ENCODE results near the gene GADD45GIP1. TPM values are rescaled to one million over a fixed set of nuclear protein-coding genes. Genes with fewer than 3 reads are reported as not detected.

Gene GADD45GIP1
- total RNA-seq: 70.1 and 88.1 TPM in 2 replicates

GRCh38 chr19:12956446-12957388 lies at the start of gene GADD45GIP1:
TSS of gene GADD45GIP1 (minus strand) at chr19:12957223. CDS start at chr19:12957212, 11 bp downstream.

DNA sequence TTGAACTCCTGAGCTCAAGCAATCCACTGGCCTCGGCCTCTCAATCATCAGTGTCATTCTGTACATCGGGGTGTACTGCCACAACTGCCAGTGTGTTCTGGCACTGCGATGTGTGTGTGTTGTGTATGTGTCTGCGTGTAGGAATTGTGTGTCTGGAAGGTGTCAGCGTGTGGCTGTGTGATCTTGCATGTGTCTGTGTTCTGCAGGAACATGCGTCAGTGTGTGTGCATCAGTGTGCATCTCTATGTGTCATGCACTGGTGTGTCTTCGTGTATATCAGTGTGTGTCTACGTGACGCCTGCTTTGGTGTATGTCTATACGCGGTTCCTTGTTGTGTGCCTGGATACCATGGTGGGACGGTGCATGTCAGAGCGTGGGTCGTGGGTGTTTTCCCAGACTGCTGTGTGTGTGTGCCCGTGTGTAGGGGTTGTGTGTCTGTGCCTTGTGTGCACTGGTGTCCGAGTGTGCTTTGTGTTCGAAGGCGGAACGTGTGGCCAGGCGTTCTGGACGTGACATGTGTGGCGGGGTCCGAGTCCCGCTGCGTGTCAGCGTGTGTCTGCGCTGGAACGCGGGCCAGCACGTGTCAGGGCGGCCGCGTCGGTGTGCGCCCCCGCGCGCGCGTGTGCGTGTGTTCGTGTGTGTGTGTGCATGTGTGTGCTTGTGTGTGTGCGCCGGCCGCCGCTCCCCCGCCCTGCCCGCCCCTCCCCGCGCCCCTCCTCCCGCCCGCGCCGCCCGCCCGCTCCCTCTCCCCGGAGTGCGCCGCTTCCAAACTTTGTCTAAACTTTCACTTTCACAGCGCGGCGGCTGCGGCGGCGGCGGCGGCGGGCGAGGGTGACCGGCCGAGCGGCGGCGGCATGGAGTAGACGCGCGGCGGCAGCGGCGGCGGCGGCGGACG lies 37.9 kb upstream of the GADD45GIP1 start, which contains the start of gene NFIX:
Gene NFIX (plus strand): TSS at position 775 of the 895 bp plus-strand sequence. CDS start 363 bp downstream, outside the sequence.

GRCh38 chr19:12969292-12969988 lies 12.4 kb upstream of the GADD45GIP1 start, which contains the start of gene DAND5:
TSS of gene DAND5 (plus strand) at chr19:12969576. CDS start at chr19:12969661, 85 bp downstream.

GRCh38 chr19:12945479-12946091 lies 11.4 kb downstream of the GADD45GIP1 start, which contains the start of gene RAD23A:
TSS of gene RAD23A (plus strand) at chr19:12945862. CDS start at chr19:12945949, 87 bp downstream.

DNA sequence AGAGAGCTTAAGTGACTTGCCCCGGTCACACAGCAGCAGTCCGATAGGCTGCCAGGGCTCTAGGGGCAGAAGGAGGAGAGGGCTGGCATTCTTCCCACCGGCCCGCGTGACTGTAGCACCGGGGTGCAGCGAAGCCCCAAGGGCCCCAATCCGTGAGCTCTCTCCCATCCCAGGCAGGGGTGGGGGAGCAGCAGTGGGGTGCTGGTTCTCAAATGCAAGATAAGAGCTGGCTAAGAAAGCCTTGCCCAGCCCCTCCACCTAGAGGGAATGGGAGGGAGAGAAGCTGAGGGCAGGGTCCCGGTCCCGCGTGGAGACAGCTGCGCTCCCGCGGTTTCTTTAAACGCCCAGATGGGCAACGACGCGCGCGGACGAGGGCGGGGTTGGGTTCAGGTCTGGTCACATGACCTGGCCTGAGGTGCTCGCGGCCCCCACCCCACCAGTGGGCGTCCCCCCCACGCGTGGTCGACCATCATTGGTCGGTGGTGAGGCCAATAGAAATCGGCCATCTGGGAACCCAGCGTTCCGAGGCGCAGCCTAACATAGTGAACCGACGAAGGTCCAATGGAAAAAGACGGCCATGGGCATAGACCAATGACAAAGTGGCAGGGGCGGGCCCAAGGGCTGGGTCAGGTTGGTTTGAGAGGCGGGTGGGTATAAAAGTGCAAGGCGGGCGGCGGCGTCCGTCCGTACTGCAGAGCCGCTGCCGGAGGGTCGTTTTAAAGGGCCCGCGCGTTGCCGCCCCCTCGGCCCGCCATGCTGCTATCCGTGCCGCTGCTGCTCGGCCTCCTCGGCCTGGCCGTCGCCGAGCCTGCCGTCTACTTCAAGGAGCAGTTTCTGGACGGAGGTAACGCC lies 18.9 kb downstream of the GADD45GIP1 start, which contains the start of gene CALR:
Gene CALR (plus strand): TSS at position 683 of the 852 bp plus-strand sequence. CDS start 71 bp downstream, at position 754.

DNA sequence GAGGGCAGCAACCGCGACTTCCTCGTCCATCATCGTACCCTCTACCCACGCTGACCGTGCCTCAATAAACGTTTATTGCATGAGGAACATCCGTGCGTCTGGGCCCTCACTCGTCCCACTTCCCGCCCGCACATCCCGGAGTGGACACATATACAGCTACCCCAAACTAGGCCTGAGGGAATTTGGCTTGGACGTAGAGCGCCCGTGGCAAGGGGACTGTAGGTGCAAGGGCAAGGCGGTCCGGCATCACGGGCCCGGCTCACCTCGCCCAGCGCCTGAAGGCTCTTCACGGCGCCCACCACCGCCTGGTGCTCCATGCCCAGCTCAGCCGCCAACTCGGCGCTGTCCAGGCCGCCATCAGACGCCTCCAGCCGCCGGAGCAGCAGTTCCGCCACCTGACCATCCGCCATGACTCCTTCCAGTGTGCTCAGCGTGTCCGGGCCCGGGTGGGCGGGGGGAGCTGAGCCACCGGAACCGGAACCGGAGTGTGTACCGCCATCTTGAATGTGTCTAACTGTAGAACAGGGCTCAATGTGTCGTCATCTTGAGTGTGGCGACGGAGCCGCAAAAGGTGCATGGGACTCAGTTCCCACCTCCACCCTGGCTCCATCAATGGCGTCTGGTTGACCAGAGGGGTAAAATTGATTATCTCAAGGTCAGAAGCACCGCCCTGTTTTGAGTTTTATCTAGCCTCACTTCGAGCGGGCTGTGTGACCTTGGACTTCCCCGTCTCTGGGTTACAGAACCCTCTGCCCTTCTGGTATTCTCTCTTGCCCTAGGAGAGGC lies 23.5 kb downstream of the GADD45GIP1 start, which contains the start of gene FARSA:
Gene FARSA (minus strand): TSS at position 425 of the 786 bp plus-strand sequence. CDS start 15 bp downstream, at position 410.

Other genes starting within 250 kb of the GADD45GIP1 start
- gene TNPO2, start 233.3 kb downstream of the GADD45GIP1 start, total RNA-seq: 15.9 and 22.0 TPM in 2 replicates
- gene TRIR, start 222.5 kb downstream of the GADD45GIP1 start, total RNA-seq: 357 and 460 TPM in 2 replicates
- gene GET3, start 219.7 kb downstream of the GADD45GIP1 start, total RNA-seq: 101 and 128 TPM in 2 replicates
- gene BEST2, start 205.4 kb downstream of the GADD45GIP1 start, total RNA-seq: not detected in 2 replicates
- 7.1 and 9.2 TPM in 2 replicates for gene HOOK2, start 181.7 kb downstream of the GADD45GIP1 start, total RNA-seq
- gene JUNB, start 165.7 kb downstream of the GADD45GIP1 start, total RNA-seq: 64.7 and 67.1 TPM in 2 replicates
- 201 and 211 TPM in 2 replicates for gene PRDX2, start 155.4 kb downstream of the GADD45GIP1 start, total RNA-seq
- not detected in 2 replicates for gene THSD8, start 155.2 kb downstream of the GADD45GIP1 start, total RNA-seq
- gene RNASEH2A, start 150.6 kb downstream of the GADD45GIP1 start, total RNA-seq: 36.4 and 46.4 TPM in 2 replicates
- gene RTBDN, start 122.6 kb downstream of the GADD45GIP1 start, total RNA-seq: not detected in 2 replicates
- gene MAST1, start 118.7 kb downstream of the GADD45GIP1 start, total RNA-seq: 2.6 TPM in 1 of 2 replicates, not detected in the other
- gene DNASE2, start 75.8 kb downstream of the GADD45GIP1 start, total RNA-seq: 36.9 and 41.3 TPM in 2 replicates
- gene KLF1, start 70.0 kb downstream of the GADD45GIP1 start, total RNA-seq: not detected in 2 replicates
- 32.0 and 42.9 TPM in 2 replicates for gene GCDH, start 66.1 kb downstream of the GADD45GIP1 start, total RNA-seq
- gene SYCE2, start 37.9 kb downstream of the GADD45GIP1 start, total RNA-seq: 0.13 and 0.64 TPM in 2 replicates
- 91.5 and 95.4 TPM in 2 replicates for gene FARSA, start 23.5 kb downstream of the GADD45GIP1 start, total RNA-seq
- gene CALR, start 18.6 kb downstream of the GADD45GIP1 start, total RNA-seq: 1,347 and 1,380 TPM in 2 replicates
- 151 and 158 TPM in 2 replicates for gene RAD23A, start 11.4 kb downstream of the GADD45GIP1 start, total RNA-seq
- 0.07 TPM in 1 of 2 replicates, not detected in the other for gene DAND5, start 12.4 kb upstream of the GADD45GIP1 start, total RNA-seq
- 7.1 and 8.8 TPM in 2 replicates for gene NFIX, start 38.3 kb upstream of the GADD45GIP1 start, total RNA-seq
- 125 and 131 TPM in 2 replicates for gene LYL1, start 145.6 kb upstream of the GADD45GIP1 start, total RNA-seq
- gene TRMT1, start 159.5 kb upstream of the GADD45GIP1 start, total RNA-seq: 43.1 and 48.7 TPM in 2 replicates
- 65.8 and 74.4 TPM in 2 replicates for gene NACC1, start 161.0 kb upstream of the GADD45GIP1 start, total RNA-seq
- gene STX10, start 193.2 kb upstream of the GADD45GIP1 start, total RNA-seq: 69.8 and 88.1 TPM in 2 replicates
- gene IER2, start 193.2 kb upstream of the GADD45GIP1 start, total RNA-seq: 115 and 132 TPM in 2 replicates

Measured in mammary microvascular endothelial cell (primary cell).